Fibroblast of gingiva (primary cell): Measurements from ENCODE around the gene CHERP.
"Not testable (repeated sequence)": the region's sequence is repeated elsewhere in the genome, so short reads cannot be mapped to it uniquely, and the experiment has no call there.

Source experiments
- DNase-seq: peaks from one replicate; pipeline ENCODE4 v3.0.0-alpha.2; 2011; ENCODE audit warnings: low read depth

Gene CHERP

DNA sequence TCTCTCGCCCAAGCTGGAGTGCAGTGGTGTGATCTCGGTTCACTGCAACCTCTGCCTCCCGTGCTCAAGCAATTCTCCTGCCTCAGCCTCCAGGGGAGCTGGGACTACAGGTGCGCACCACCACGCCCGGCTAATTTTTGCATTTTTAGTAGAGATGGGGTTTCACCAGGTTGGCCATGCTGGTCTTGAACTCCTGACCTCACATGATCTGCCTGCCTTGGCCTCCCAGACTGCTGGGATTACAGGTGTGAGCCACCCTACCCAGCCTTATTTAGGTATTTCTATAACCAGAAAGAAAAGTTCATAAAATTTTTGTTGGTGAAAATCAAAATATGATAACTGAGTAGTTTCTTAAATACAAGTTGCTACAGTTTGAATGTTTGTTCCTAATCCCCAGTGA, 1.5 kb upstream of the CHERP start:
- not testable (repeated sequence) for DNase-seq

DNA sequence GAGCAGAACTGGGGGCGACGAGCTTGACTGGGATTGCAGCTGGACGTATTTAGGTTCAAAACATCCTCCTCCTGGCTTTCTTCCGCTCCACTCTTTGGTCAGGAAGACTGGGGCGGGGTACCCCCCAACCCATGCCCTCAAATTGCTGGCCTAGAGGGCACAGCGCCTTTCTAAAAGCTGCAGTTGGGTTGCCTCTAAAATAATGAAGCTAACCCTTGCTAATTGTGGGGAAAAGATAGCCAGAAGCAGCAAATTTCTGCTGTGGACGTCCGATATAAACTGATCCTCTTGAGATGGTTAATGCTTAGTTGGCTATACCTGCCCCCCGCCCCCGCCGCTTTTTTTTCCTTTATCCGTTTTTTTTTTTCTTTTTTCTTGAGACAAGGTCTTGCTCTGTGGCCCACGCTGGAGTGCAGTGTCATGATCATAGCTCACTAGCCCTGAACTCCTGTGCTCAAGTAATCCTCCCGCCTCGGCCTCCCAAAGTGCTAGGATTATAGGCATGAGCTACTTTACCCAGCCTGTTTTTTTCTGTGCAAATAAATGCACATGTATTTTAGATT, 754 bp upstream of the CHERP start:
- DNase-seq, result no peak

DNA sequence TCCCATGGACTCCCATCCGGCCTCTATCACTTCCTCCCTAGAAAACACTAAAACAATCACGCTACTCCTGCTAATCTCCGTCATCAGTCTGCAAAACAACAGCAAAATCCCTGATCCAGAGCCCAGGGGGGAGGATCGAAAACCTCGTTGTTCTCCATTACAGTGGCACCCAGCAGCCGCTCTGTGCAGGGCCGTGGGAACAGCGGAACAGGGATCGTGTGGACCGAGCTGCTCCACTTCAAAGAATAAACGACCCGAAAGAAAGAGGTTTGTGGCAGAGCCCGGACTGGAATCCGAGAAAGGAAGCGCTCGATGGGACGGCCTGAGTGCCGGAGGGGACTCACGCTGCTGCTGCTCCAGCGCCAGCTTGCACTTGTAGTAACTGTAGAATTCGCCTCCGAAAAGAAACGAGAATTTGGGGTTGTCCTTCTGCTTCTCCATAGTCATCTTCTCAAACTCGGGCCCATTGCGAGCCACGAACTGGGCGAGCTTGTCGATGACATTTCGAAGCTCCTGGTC, 652 bp downstream of the CHERP start:
- no peak for DNase-seq

GRCh38 chr19:16540948-16541347, 1.3 kb downstream of the CHERP start:
- DNase-seq, result no peak

GRCh38 chr19:16537111-16537510, 5.1 kb downstream of the CHERP start:
- no peak for DNase-seq

DNA sequence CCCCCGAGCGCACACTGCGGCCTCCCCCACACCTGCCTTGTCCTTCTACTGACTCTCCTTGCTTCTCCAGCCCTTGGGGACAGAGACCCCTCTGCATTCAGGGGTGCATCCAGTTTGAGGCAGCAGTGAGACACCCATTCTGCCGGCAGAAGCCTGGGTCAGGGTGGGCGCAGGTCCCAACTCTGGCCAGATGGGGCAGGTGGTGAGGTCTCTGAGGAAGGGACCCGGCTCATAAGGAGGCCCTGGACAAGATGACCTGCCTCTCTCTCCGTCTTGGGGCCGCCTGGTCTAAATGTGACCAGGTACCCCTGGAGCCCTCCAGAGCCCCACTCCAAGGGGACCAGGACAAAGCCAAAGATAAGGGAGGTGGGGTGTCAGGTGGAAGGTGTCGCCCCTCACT, 6.1 kb downstream of the CHERP start:
- no peak for DNase-seq

GRCh38 chr19:16535381-16535780, 6.9 kb downstream of the CHERP start:
- no peak for DNase-seq

GRCh38 chr19:16532440-16533234, 9.6 kb downstream of the CHERP start:
- no peak for DNase-seq

DNA sequence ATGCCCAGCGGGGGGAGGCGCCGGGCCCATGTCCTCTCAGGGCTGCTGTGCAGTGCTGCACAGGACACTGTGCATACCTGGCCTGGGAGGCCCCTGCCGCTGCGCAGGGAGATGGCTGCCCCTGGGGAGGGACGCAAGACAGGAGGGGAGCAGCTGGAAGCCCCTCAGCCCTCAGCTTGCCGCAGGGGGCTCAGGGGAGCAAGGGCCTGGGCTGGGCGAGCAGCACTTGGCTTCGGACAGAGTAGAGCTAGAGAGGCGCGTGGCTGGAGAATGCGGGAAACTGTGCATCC, 10.9 kb downstream of the CHERP start:
- DNase-seq, result no peak

GRCh38 chr19:16530540-16531379, 11.5 kb downstream of the CHERP start:
- no peak for DNase-seq

- DNase-seq, result no peak
These were observed 12.6 kb downstream of the CHERP start for GRCh38 chr19:16529466-16530144.

- DNase-seq, result no peak
These were observed 14.2 kb downstream of the CHERP start for GRCh38 chr19:16527971-16528521.

- DNase-seq, result no peak
These were observed 14.8 kb downstream of the CHERP start for GRCh38 chr19:16527334-16527935.

DNA sequence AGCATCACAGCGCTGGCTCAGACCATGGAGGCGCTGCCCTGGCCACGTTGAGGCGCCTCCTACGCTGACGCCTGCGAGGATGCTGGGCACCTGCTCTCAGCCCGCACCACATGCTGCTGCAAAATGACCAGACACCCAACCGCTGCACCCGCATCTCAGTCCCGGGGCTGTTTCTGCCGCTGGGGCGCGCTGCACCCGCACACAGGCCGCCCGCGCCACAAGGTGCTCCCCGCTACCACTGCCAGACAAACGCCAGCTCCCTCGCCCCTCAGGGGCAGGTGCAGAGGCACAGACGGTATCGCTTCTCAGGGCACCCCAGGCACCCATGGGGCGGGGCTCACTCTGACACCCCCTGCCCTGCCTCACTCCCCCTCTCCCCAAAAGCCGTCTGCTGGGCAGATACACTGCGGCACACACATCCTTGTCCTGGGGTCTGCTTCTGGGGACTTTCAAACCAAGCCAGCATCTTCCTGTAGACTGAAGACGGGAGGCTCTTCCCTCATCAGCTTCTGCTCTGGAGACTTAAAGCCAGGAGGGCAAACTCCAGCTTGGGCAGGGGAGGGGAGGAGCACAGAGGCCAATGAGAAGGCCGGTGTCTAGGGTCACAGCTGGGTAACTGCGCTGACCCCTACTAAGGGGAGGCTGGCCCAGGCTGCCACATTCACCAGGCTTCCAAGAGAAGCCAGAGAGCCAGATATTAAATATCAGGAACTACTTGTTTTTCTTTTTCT, 16.3 kb downstream of the CHERP start:
- DNase-seq, result no peak

GRCh38 chr19:16524991-16525734, 17.1 kb downstream of the CHERP start:
- DNase-seq, result no peak

GRCh38 chr19:16522559-16523377, 19.5 kb downstream of the CHERP start:
- no peak for DNase-seq

DNA sequence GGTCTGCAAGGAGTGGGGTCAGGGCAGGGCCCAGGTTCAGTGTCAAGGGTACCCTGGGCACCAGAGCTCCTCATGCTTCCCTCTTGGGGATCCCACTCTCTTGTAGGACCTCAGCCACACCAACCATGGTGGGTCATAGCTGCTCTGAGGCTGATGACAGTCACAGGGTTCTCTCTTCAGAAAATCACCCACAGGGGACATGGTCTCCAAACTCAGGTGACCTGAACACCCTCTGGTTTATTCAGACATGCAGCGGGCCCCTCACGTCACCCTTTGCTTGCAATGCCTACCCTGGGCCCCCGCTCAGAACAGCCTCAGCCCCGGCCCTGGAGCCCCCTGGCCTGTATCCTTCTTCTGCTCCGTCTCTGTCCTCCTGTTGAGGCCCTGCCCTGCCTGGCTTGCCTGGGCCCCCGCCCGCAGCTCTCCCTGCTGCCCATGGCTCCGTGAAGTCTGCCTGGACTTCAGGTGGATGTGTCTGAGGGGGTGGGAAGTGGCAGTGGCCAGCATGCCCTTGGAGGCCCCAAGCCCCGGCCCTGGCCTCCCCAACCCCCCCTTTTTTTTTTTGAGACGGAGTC, 20.4 kb downstream of the CHERP start:
- DNase-seq, result no peak

DNA sequence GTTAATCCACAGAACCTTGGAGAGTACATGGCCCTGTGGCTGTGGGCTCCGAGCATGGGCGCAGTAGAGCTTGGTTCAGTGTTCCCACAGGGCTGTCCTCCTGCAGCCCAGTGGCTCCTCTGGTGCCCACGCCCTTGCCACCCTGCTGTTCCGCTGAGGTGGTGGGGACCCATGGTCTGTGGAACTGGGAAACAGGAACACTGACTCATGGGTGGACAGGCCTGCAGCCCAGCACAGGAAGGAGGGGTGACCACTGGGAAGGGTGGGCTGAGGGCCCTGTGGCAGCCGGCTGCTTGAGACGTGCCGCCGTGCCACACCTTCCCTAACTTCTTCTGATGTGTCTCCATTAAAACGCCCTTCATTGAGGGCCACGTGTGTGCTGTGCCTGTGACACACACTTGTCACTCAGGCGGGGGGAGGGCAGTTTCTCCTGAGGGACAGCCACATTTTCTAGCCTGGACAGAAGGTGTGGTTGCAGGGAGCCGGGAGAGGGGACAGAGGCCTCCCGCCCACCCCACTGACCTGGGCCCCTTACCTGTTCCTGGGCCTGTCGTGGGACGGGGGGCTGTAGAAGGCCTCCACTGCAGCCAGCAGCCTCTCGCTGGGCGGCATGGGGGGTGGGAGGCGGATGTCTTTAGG, 21.1 kb downstream of the CHERP start:
- DNase-seq, result no peak
